HCT116 (cell line): ENCODE data around the gene ADAMTSL2. TPM values are rescaled to one million over a fixed set of nuclear protein-coding genes. Genes with fewer than 3 reads are reported as not detected.
A peak's percentile ranks its signal among the peaks of the same experiment; 100 is the strongest.

Experiments
- ATAC-seq: fragments of 200-7000 bp; cut with Tn5 transposase; 2 replicates; pipeline ENCODE4 v1.9.1; 2020; ENCODE audit warnings: mild to moderate bottlenecking, moderate library complexity
- BruUV-seq: library from RNA; stranded (reverse); fragments of 400-500 nt; replicated peaks from 2 replicates; lab custom pipeline; 2021; lab: Mats Ljungman, UMichigan
- CTCF ChIA-PET: fragments of 300-600 bp; sonication (Branson Sonifier 250); formaldehyde crosslinking; loops from one replicate; lab custom pipeline; 2021; ENCODE audit warnings: antibody characterized with exemption; lab: Charles Lee
- POLR2A ChIA-PET: fragments of 300-600, 350-600 bp; sonication (Branson Sonifier 250); formaldehyde crosslinking; loops from one replicate; lab custom pipeline; 2021; ENCODE audit warnings: antibody characterized with exemption; lab: Charles Lee
- RAD21 ChIA-PET, 2 experiments: fragments of 300-600 bp; sonication (Branson Sonifier 250); formaldehyde crosslinking; loops; one replicate each; lab custom pipeline; 2023; ENCODE audit warnings: low total read pairs in 2 of 2; ENCODE audit not compliant: uncharacterized antibody in 2 of 2, unreplicated experiment in 2 of 2, low non-redundant PET in 1 of 2; lab: Charles Lee
- DNase-seq: peaks from one replicate; pipeline ENCODE4 v3.0.0-alpha.2; 2010; ENCODE audit warnings: low read depth, low spot score
- H2AFZ ChIP-seq: fragments of 200-600 bp; shearing (Covaris generic), sonication (generic); 2 replicates; pipeline ENCODE4 v1.6.1; 2017; ENCODE audit warnings: low read depth, mixed run types, mixed read lengths, antibody characterized with exemption, low read length; ENCODE audit not compliant: poor library complexity, severe bottlenecking
- H3K27ac ChIP-seq: 2 replicates; pipeline ENCODE4 v1.5.1; 2012; ENCODE audit warnings: low read depth, low read length
- H3K27me3 ChIP-seq: fragments of 200-600 bp; sonication (generic); 2 replicates; pipeline ENCODE4 v1.6.1; 2016; ENCODE audit warnings: mixed run types, low read length, mixed read lengths; ENCODE audit not compliant: insufficient read depth
- H3K36me3 ChIP-seq, 2 experiments: fragments of 200-500 bp in 1 of 2; fragments of 200-600 bp in 1 of 2; sonication (Bioruptor generic) in 1 of 2; sonication (generic) in 1 of 2; 2 replicates each; pipeline versions ENCODE4 v1.5.1 to v1.6.1; 2014 to 2016; ENCODE audit warnings: low read length in 2 of 2, inconsistent platforms in 1 of 2, mixed read lengths in 1 of 2, mixed run types in 1 of 2; ENCODE audit not compliant: insufficient read depth in 2 of 2, control insufficient read depth in 1 of 2
- H3K4me1 ChIP-seq, 2 experiments: fragments of 200-600 bp in 1 of 2; sonication (generic) in 1 of 2; 2 replicates each; pipeline versions ENCODE4 v1.5.1 to v1.6.1; 2012 to 2017; ENCODE audit warnings: low read length in 2 of 2, inconsistent platforms in 1 of 2, mild to moderate bottlenecking in 1 of 2, mixed read lengths in 1 of 2, mixed run types in 1 of 2, moderate library complexity in 1 of 2; ENCODE audit not compliant: insufficient read depth in 2 of 2, control insufficient read depth in 1 of 2
- H3K4me2 ChIP-seq: fragments of 200-600 bp; sonication (generic); 2 replicates; pipeline ENCODE4 v1.6.1; 2017; ENCODE audit warnings: mixed run types, low read length, mixed read lengths
- H3K4me3 ChIP-seq, 2 experiments: fragments of 200-600 bp in 1 of 2; sonication (generic) in 1 of 2; replicated peaks in 1 of 2; 2 replicates each; pipeline ENCODE4 v1.5.1; 2011 to 2016; ENCODE audit warnings: low read length in 2 of 2, control low read depth in 1 of 2, low read depth in 1 of 2, mild to moderate bottlenecking in 1 of 2, mixed read lengths in 1 of 2, mixed run types in 1 of 2
- H3K79me2 ChIP-seq: fragments of 200-600 bp; sonication (generic); 2 replicates; pipeline ENCODE4 v1.6.1; 2017; ENCODE audit warnings: mild to moderate bottlenecking, mixed run types, low read length, moderate library complexity, mixed read lengths; ENCODE audit not compliant: insufficient read depth
- H3K9ac ChIP-seq: fragments of 200-600 bp; sonication (generic); 2 replicates; pipeline ENCODE4 v1.6.1; 2016; ENCODE audit warnings: low read length, mixed read lengths
- H3K9me2 ChIP-seq: fragments of 200-600 bp; sonication (generic), shearing (Covaris generic); 2 replicates; pipeline ENCODE4 v1.6.1; 2017; ENCODE audit warnings: mixed run types, mild to moderate bottlenecking, moderate library complexity; ENCODE audit not compliant: insufficient read depth
- H3K9me3 ChIP-seq, 2 experiments: fragments of 200-500 bp in 1 of 2; fragments of 200-600 bp in 1 of 2; sonication (Bioruptor generic) in 1 of 2; sonication (generic) in 1 of 2; 2 replicates each; pipeline ENCODE4 v1.6.1; 2014 to 2017; ENCODE audit warnings: low read length in 2 of 2, mixed read lengths in 2 of 2, inconsistent platforms in 1 of 2, low read depth in 1 of 2, mild to moderate bottlenecking in 1 of 2, mixed run types in 1 of 2, moderate library complexity in 1 of 2; ENCODE audit not compliant: control insufficient read depth in 1 of 2, insufficient read depth in 1 of 2
- H4K20me1 ChIP-seq: fragments of 200-600 bp; sonication (generic), shearing (Covaris generic); 2 replicates; pipeline ENCODE4 v1.6.1; 2017; ENCODE audit warnings: mixed run types, mild to moderate bottlenecking, moderate library complexity; ENCODE audit not compliant: insufficient read depth
- CTCF ChIP-seq, 3 experiments: fragments of 200-600 bp in 1 of 3; sonication (generic) in 1 of 3; IDR thresholded peaks in 2 of 3; conservative IDR thresholded peaks in 1 of 3; 2 replicates each; pipeline ENCODE4 v1.5.1; 2012 to 2017; ENCODE audit warnings: low read depth in 2 of 3, low read length in 2 of 3, antibody characterized with exemption in 1 of 3, borderline replicate concordance in 1 of 3, control low read depth in 1 of 3, mild to moderate bottlenecking in 1 of 3, mixed read lengths in 1 of 3, mixed run types in 1 of 3, moderate library complexity in 1 of 3; ENCODE audit not compliant: insufficient read depth in 1 of 3
- ELF1 ChIP-seq: IDR thresholded peaks from 2 replicates; pipeline ENCODE4 v1.6.1; 2012; ENCODE audit warnings: low read depth, borderline replicate concordance
- EZH2phosphoT487 ChIP-seq: fragments of 200-600 bp; IDR thresholded peaks from 2 replicates; pipeline ENCODE4 v1.6.1; 2018; ENCODE audit warnings: antibody characterized with exemption, borderline replicate concordance
- MAX ChIP-seq: IDR thresholded peaks from 2 replicates; pipeline ENCODE4 v1.6.1; 2012
- POLR2AphosphoS5 ChIP-seq: IDR thresholded peaks from 2 replicates; pipeline ENCODE4 v1.6.1; 2011; ENCODE audit warnings: mild to moderate bottlenecking, low read depth, low read length, moderate library complexity
- RAD21 ChIP-seq: IDR thresholded peaks from 2 replicates; pipeline ENCODE4 v1.6.1; 2012; ENCODE audit warnings: low read depth, mild to moderate bottlenecking
- SIN3A ChIP-seq: IDR thresholded peaks from 2 replicates; pipeline ENCODE4 v1.6.1; 2012; ENCODE audit warnings: low read depth
- SRF ChIP-seq: IDR thresholded peaks from 2 replicates; pipeline ENCODE4 v1.6.1; 2012; ENCODE audit warnings: low read depth
- YY1 ChIP-seq: IDR thresholded peaks from 2 replicates; pipeline ENCODE4 v1.6.1; 2011; ENCODE audit warnings: low read length, low read depth, moderate library complexity, mild to moderate bottlenecking; ENCODE audit not compliant: insufficient replicate concordance; ENCODE audit errors: extremely low read depth
- ZBTB33 ChIP-seq: IDR thresholded peaks from 2 replicates; pipeline ENCODE4 v1.6.1; 2011; ENCODE audit warnings: mild to moderate bottlenecking, low read length, moderate library complexity; ENCODE audit not compliant: insufficient replicate concordance; ENCODE audit errors: extremely low read depth
- ZFX ChIP-seq: fragments of 450-650 bp; IDR thresholded peaks from 2 replicates; pipeline ENCODE4 v1.6.1; 2017
- intact Hi-C: fragments of 100-400 bp; cut with micrococcal nuclease; formaldehyde crosslinking; loops from 2 replicates; pipeline ENCODE4 v1.10.0; 2022
- total RNA-seq: library from RNA; stranded (reverse); gene quantifications from one replicate; pipeline ENCODE4 v1.2.1, GENCODE V29; 2021; ENCODE audit not compliant: unreplicated experiment
- TF ChIP-seq, protein P1 (sequence below): IDR thresholded peaks from 2 replicates; pipeline ENCODE4 v1.6.1; 2012

The ADAMTSL2 gene
- total RNA-seq, 1 experiment from 2014 or later, result not detected

GRCh38 chr9:133521122-133522072 is 13.1 kb upstream of the ADAMTSL2 start:
- no peaks in the 10 kb centered on the region for H4K20me1 ChIP-seq
- DNase-seq (no peak), ATAC-seq (no peak)
- no peaks in the 10 kb centered on the region for H3K79me2 ChIP-seq
- H3K9me2 ChIP-seq, result no peaks in the 10 kb centered on the region
- H3K27ac ChIP-seq, result no peak overlapping the region
- no TSS peak for BruUV-seq
- H3K9ac ChIP-seq, result no peak overlapping the region
- H3K9me3 ChIP-seq, result no peaks in the 10 kb centered on the region
- no peak overlapping the region for H3K4me3 ChIP-seq
- no peaks in the 10 kb centered on the region for H3K27me3 ChIP-seq
- intact Hi-C loops, result no loop called here
- H2AFZ ChIP-seq, result no peak overlapping the region
- peaks cover 1 to 16% of the 10 kb centered on the region in 2 experiments; a peak in 3 of 4 replicates for H3K4me1 ChIP-seq
- no peak for TF ChIP-seq ZBTB33
- CTCF ChIA-PET, result no interaction called here
- POLR2A ChIA-PET, result no interaction called here
- H3K4me2 ChIP-seq, result no peak overlapping the region
- H3K36me3 ChIP-seq, result no peaks in the 10 kb centered on the region
- RAD21 ChIA-PET, result no interaction called here

- Histone ChIP-seq H3K27me3 (no peaks in the 10 kb centered on the region), H2AFZ (no peak overlapping the region), H3K27ac (no peak overlapping the region), H3K9me2 (no peaks in the 10 kb centered on the region), H3K4me3 (no peak overlapping the region), H3K4me1 (peaks cover 8 to 24% of the 10 kb centered on the region in 2 experiments; a peak in 3 of 4 replicates), H4K20me1 (no peaks in the 10 kb centered on the region), H3K4me2 (peak overlapping the region; percentile 19; the same call in 1 of the 2 replicates), H3K9me3 (no peaks in the 10 kb centered on the region), H3K79me2 (no peaks in the 10 kb centered on the region), H3K36me3 (no peaks in the 10 kb centered on the region), H3K9ac (no peak overlapping the region)
- RAD21 ChIA-PET, result no interaction called here
- peak; percentile 63 for ATAC-seq
- BruUV-seq, result no TSS peak
- no peak for DNase-seq
- CTCF ChIA-PET, result no interaction called here
- intact Hi-C loops, result no loop called here
- POLR2A ChIA-PET, result no interaction called here
- no peak for TF ChIP-seq SRF
- TF ChIP-seq, protein P1, sequence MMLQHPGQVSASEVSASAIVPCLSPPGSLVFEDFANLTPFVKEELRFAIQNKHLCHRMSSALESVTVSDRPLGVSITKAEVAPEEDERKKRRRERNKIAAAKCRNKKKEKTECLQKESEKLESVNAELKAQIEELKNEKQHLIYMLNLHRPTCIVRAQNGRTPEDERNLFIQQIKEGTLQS, result no peak
- TF ChIP-seq ELF1, result no peak
- no peak for TF ChIP-seq ZFX
- no peak for TF ChIP-seq CTCF (IDR thresholded peaks at IDR 0.05 in 2 of 3, conservative IDR thresholded peaks at IDR 0.05 in 1 of 3; ENCODE audit: borderline replicate concordance in 1 of 3, insufficient read depth in 1 of 3, low read depth in 2 of 3, low read length in 2 of 3)
- no peak for TF ChIP-seq EZH2phosphoT487
- TF ChIP-seq SIN3A, result no peak
- no peak for TF ChIP-seq POLR2AphosphoS5
- no peak for TF ChIP-seq YY1
- TF ChIP-seq RAD21, result no peak
- TF ChIP-seq MAX, result no peak
These were observed 12.2 kb upstream of the ADAMTSL2 start for GRCh38 chr9:133522073-133522910.
